PFSK-1 (cell line): ENCODE data around the gene SLC1A6.
A peak's percentile ranks its signal among the peaks of the same experiment; 100 is the strongest.

Experiments used
- FOXP2 ChIP-seq: optimal IDR thresholded peaks from 2 replicates; pipeline ENCODE3; 2011; ENCODE audit warnings: borderline replicate concordance, control low read depth, inconsistent platforms; ENCODE audit not compliant: insufficient read depth; ENCODE audit errors: extremely low read length, extremely low read depth
- POLR2AphosphoS5 ChIP-seq: IDR thresholded peaks from 2 replicates; pipeline ENCODE4 v1.6.1; 2012; ENCODE audit warnings: low read depth, mild to moderate bottlenecking, control low read depth, low read length, moderate library complexity
- SIN3A ChIP-seq: IDR thresholded peaks from 2 replicates; pipeline ENCODE4 v1.6.1; 2012; ENCODE audit warnings: mild to moderate bottlenecking, low read length, moderate library complexity, borderline replicate concordance; ENCODE audit not compliant: insufficient read depth
- TAF1 ChIP-seq: IDR thresholded peaks from 2 replicates; pipeline ENCODE4 v1.6.1; 2012; ENCODE audit warnings: low read length, control low read depth, borderline replicate concordance; ENCODE audit not compliant: insufficient read depth
- TF ChIP-seq, protein P1 (sequence below), 2 experiments: IDR thresholded peaks; 2 replicates each; pipeline versions ENCODE4 v1.6.1 to v1.8.0; 2011 to 2012; ENCODE audit warnings: low read depth in 2 of 2, low read length in 2 of 2, control low read depth in 1 of 2, inconsistent platforms in 1 of 2, mild to moderate bottlenecking in 1 of 2, moderate library complexity in 1 of 2; ENCODE audit not compliant: insufficient read depth in 1 of 2

Gene SLC1A6

DNA sequence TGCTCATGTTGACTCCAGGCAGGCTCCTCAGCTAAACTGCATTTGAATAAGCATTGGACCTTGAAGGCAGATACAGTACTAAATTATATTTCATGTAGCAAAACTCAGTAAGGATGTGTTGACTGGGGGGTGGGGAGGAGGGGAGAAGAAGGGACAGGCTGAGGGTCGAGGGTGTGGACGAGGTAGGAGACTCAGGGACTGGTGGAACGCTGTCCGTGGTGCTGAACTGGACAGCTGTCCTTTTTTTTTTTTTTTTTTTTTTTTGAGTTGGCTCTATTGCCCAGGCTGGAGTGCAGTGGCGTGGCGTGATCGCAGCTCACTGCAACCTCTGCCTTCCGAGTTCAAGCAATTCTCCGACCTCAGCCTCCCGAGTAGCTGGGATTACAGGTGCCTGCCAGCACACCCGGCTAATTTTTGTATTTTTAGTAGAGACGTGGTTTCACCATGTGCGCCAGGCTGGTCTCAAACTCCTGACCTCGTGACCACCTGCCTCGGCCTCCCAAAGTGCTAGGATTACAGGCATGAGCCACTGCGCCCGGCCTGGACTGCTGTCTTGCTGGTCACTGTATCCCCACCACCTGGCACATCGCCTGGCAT is 36.4 kb upstream of the SLC1A6 start:
- TF ChIP-seq, protein P1, sequence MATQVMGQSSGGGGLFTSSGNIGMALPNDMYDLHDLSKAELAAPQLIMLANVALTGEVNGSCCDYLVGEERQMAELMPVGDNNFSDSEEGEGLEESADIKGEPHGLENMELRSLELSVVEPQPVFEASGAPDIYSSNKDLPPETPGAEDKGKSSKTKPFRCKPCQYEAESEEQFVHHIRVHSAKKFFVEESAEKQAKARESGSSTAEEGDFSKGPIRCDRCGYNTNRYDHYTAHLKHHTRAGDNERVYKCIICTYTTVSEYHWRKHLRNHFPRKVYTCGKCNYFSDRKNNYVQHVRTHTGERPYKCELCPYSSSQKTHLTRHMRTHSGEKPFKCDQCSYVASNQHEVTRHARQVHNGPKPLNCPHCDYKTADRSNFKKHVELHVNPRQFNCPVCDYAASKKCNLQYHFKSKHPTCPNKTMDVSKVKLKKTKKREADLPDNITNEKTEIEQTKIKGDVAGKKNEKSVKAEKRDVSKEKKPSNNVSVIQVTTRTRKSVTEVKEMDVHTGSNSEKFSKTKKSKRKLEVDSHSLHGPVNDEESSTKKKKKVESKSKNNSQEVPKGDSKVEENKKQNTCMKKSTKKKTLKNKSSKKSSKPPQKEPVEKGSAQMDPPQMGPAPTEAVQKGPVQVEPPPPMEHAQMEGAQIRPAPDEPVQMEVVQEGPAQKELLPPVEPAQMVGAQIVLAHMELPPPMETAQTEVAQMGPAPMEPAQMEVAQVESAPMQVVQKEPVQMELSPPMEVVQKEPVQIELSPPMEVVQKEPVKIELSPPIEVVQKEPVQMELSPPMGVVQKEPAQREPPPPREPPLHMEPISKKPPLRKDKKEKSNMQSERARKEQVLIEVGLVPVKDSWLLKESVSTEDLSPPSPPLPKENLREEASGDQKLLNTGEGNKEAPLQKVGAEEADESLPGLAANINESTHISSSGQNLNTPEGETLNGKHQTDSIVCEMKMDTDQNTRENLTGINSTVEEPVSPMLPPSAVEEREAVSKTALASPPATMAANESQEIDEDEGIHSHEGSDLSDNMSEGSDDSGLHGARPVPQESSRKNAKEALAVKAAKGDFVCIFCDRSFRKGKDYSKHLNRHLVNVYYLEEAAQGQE (IDR thresholded peaks at IDR 0.05; ENCODE audit: insufficient read depth in 1 of 2, low read depth in 2 of 2, low read length in 2 of 2) = peak; percentile 88 to 96
- no peak for TF ChIP-seq SIN3A

DNA sequence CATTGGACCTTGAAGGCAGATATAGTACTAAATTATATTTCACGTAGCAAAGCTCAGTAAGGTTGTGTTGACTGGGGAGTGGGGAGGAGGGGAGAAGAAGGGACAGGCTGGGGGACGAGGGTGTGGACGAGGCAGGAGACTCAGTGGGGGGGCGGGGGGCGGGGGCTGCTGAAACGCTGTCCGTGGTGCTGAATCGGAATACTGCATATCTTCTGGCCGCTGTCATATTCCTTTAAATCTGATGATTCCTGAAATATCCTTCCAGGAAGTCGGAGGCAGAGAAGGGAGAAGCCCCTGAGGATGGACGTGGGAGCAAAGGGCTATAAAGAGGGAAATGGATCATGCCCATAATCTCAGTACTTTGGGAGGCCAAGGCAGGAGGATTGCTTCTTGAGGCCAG is 34.9 kb upstream of the SLC1A6 start:
- TF ChIP-seq TAF1 = no peak
- TF ChIP-seq, protein P1 (IDR thresholded peaks at IDR 0.05; ENCODE audit: insufficient read depth in 1 of 2, low read depth in 2 of 2, low read length in 2 of 2) = peak; percentile 85 to 94

DNA sequence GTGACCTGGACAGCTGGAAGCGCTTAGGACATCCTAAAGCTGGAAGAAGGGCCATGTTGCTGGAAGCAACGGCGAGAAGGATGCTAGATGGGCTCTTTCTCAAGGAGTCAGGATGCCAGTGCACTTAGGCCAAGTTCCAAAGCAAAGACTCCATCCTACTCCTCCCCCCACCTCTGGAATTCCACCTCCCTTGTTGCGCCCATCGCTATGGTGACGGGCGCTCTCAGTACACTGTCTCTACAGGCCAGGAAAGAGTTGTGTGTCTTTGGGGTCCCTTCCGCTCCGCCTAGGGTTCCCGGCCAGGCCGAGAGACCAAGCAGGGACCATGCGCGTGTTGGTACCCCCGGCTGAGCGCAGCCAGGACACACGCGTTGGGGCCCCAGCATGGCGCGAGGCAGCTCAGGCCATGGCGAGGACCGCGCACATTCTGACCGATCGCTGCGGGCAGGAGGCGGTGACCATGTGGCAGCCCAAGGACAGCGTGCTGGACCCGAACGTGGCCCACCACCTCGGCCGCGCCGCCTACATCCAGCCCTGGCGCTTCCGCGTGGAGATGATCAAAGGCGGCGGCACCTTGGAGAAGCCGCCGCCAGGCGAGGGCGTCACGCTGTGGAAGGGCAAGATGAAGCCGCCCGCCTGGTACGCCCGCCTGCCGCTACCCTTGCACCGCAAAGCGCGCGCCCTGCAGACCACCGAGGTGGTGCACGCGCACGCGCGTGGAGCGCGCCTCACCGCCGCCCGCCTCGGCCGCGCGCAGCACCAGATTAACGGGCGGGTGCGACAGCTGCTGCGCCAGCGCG is 31.0 kb upstream of the SLC1A6 start:
- TF ChIP-seq, protein P1 (IDR thresholded peaks at IDR 0.05; ENCODE audit: insufficient read depth in 1 of 2, low read depth in 2 of 2, low read length in 2 of 2) = no peak
- TF ChIP-seq FOXP2 (no peak), SIN3A (no peak), POLR2AphosphoS5 (no peak), TAF1 (no peak)

DNA sequence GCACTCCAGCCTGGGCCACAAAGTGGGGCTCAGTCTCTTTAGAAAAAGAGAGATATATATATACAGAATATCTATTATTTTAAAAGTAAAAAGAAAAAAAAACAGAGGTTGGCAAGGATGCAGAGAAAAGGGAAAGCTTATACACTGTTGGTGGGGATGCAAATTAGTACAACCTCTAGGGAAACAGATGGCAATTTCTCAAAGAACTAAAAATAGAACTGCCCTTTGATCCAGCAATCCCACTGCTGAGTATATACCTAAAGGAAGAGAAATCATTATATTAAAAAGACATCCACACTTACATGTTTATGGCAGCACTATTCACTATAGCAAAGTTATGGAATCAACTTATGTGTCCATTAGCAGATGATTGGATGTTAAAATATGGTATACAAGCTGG is 28.6 kb upstream of the SLC1A6 start:
- TF ChIP-seq SIN3A = no peak
- no peak for TF ChIP-seq TAF1
- TF ChIP-seq, protein P1 (IDR thresholded peaks at IDR 0.05; ENCODE audit: insufficient read depth in 1 of 2, low read depth in 2 of 2, low read length in 2 of 2) = no peak
- TF ChIP-seq POLR2AphosphoS5 = no peak
- TF ChIP-seq FOXP2 = no peak

DNA sequence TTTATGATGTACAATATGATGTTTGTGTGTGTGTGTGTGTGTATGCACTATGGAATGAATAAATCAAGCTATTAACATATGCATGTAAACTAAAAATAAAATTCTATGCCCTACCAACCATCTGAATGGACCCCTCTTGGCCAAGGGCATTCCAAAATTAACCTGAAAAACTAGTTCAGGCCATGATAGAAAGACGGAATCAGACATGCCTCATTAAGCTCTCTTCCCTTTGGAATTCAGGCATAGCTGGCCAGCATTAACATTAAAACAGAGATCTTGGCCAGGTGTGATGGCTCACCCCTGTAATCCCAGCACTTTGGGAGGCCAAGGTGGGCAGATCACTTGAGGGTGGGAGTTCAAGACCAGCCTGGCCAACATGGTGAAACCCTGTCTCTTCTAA is 18.3 kb upstream of the SLC1A6 start:
- no peak for TF ChIP-seq FOXP2
- TF ChIP-seq SIN3A = no peak
- TF ChIP-seq TAF1 = no peak
- no peak for TF ChIP-seq POLR2AphosphoS5
